Sigmoid colon (tissue), 3 donors: Measurements from ENCODE around the gene CHM.

ENCODE experiments used
- POLR2A ChIP-seq, 2 donors: fragments of 450-650 bp; IDR thresholded peaks; one replicate each; pipeline ENCODE4 v1.6.1; 2016; ENCODE audit warnings: antibody characterized with exemption in 2 of 2, mild to moderate bottlenecking in 2 of 2, moderate library complexity in 2 of 2
- TF ChIP-seq, protein P1 (sequence below), 4 experiments: fragments of 450-650 bp in 3 of 4; fragments of 200-600 bp in 1 of 4; IDR thresholded peaks; one replicate each; pipeline ENCODE4 v1.5.1; 2016 to 2019; ENCODE audit warnings: antibody characterized with exemption in 4 of 4, mild to moderate bottlenecking in 3 of 4, moderate library complexity in 2 of 4

DNA sequence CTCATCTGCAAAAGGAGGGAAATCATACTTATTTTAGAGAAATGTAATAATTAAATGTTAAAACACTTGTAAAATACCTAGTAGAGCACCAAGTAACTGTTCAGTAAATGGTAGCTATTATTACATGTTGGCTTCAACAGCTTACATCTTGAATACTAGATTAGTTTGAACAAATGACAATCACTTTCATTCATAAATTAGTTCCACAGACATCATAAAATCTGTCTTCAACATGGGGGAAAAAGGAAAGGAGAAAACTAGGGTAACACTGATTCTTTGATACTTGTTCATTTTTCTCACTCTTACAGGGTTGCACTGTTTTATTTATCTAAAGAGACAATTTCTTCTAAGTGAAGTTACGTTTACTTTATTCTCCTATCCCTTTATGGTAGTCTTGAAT, 51.7 kb downstream of the CHM start:
- TF ChIP-seq, protein P1, sequence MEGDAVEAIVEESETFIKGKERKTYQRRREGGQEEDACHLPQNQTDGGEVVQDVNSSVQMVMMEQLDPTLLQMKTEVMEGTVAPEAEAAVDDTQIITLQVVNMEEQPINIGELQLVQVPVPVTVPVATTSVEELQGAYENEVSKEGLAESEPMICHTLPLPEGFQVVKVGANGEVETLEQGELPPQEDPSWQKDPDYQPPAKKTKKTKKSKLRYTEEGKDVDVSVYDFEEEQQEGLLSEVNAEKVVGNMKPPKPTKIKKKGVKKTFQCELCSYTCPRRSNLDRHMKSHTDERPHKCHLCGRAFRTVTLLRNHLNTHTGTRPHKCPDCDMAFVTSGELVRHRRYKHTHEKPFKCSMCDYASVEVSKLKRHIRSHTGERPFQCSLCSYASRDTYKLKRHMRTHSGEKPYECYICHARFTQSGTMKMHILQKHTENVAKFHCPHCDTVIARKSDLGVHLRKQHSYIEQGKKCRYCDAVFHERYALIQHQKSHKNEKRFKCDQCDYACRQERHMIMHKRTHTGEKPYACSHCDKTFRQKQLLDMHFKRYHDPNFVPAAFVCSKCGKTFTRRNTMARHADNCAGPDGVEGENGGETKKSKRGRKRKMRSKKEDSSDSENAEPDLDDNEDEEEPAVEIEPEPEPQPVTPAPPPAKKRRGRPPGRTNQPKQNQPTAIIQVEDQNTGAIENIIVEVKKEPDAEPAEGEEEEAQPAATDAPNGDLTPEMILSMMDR (IDR thresholded peaks at IDR 0.05): no peak
- TF ChIP-seq POLR2A (IDR thresholded peaks at IDR 0.05): no peak
